HG02885 (cell line): ENCODE data around the gene ANKS6.
"Not testable (repeated sequence)": the region's sequence is repeated elsewhere in the genome, so short reads cannot be mapped to it uniquely, and the experiment has no call there.

Source experiments
- ATAC-seq: cut with Tn5 transposase; IDR thresholded peaks from one replicate; pipeline ENCODE4 v1.9.1; 2021; ENCODE audit warnings: mild to moderate bottlenecking; ENCODE audit not compliant: unreplicated experiment, poor library complexity

The ANKS6 gene

GRCh38 chr9:98708103-98708932, 88.0 kb downstream of the ANKS6 start:
- no peak for ATAC-seq

DNA sequence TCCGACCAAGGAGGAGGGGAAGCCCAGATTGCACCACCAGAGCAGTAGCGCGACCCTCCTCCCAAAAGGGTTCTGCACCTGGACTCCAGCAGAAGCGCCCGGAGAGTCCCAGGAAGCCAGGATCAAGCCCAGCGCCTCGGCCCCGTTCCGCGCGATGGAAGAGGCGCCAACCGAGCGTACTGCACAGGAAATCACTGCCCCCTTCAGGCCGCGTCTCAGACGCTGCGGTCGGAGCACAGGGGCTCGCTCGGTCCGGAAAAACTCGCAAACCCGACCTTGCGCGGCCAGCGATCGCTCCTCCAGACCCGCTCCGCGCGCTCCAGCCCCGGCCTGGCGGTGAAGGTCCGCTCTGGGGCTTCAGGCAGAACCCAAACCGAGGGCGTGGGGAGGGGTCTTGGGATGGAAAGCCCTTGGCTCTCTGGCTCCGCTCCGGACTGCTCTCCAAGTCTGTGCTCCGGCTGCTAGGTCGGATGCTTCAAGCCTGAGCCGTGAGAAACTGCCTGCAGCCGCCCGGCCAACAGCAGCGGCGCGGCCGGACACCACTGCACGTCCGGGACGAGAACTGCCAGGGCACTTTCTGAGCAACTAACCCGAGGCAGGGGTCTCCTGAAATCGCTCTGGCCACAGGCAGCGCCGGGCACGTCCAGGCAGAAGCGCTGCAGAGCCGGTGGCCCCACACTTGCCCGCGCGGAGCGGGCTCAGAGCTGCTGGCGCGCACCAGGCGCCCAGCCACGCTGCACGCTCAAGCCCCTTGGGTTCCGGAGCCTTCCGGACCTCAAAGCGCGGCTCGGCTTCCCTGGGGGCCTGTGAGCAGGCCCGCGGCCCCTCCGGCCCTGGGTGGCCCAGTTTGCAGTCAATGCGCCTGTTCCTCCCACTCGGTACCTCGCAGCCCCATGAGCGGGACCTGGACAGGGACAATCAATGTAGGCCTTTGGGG, 88.9 kb downstream of the ANKS6 start:
- ATAC-seq = no peak

DNA sequence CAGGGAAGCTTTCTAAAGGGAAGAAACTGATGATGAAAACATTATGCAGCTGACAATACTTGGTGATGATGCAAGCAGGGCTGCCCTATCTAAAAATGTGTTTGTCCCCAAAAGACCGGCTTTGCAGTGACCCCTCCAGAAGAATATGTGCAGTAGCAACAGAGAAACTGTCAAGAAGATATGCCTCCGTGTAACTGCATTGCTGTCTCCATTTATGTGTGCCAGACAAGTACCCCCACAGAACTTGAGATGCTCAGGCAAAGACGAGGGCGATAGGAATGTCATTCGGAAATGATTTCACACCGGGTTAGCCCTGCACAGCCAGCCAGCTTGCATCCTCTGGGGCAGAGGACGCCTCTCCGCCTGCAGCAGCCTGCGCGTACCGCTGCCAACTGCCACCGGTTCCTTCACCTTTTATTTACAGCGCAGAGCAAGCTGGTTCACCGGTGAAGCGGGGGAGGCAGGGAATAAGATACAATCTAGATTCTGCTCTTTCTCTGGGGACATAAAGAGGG, 89.6 kb downstream of the ANKS6 start:
- ATAC-seq = no peak

DNA sequence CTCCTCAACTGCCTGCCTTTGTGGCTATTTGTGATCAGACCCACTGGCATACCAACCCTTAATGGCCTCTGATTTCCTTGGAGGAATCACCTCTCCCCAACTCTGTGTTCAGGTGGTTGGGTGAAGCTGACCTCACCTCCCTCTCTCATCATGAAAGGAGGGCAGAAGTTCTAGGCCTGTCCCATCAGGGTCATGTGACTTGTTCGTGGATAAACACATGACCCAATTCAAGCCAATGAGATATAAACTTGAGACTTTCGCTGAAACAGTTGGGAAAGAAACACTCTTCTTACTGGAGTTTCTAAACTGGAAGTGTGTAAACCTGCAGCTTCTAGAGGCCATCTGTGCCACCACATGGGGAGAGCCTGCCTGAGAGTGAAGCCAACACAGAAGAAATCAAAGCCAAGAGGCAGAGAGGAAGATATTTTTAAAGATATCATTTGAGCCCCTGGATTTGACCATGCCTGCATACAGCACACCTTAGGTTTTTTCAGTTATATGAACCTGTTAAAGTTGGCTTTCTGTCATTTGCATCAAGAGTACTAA, 93.4 kb downstream of the ANKS6 start:
- no peak for ATAC-seq

DNA sequence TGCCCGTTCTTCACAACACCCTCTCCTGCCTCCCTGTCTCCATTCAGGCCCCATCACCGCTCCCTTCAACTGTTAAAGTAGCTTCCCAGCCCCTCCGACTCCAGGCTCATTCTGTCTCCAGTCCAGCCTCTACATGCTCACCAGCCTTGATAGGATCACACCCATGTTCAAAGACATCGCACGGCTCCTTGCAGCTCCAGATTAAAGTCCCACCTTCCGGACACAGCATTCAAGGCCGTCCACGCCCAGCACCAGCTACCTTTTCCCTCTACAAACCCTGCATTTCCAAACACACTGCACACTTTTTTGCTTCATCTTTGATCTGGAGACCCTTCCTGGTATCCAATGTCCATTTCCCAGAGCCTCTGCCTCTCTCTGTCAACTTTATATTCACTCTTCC, 94.0 kb downstream of the ANKS6 start:
- no peak for ATAC-seq

DNA sequence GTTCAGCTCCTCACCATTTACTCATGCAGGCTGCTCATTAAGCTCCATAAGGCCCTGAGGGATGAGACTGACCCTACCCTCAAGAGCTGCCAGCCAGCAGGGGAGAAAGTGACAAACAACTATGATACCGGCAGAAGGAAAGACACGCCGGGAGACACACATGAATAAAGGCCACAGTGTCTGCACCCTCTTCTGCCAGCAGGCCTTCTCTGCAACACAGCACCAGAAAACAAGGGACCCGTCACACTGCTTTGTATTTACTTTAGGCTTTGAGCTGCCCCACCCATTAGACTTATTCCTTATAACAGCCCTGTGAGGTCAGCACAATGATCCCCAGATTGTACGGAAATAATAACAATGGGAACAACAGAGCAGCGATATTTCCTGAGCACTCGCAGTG, 94.8 kb downstream of the ANKS6 start:
- no peak for ATAC-seq

- no peak for ATAC-seq
These were observed 95.6 kb downstream of the ANKS6 start for GRCh38 chr9:98700801-98701200.

DNA sequence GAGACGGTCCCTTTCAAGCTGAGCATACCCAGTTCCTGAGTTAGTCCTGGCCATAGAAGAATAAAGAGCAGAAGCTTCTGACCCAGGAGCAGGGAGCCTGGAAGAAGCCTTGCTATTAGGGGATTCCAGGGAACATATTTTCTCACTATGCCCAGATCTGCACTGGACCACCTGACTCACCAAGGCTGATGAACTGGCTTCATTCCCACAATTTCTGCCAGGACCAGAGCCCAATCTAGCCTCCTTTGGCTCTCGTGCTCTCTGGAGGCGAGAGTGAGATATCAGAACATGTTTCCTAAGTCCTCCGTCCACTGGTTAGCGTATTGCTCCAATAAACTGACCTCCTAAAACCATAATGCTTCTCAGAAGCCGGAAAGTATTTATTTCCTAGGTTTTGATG, 97.5 kb downstream of the ANKS6 start:
- ATAC-seq = no peak

DNA sequence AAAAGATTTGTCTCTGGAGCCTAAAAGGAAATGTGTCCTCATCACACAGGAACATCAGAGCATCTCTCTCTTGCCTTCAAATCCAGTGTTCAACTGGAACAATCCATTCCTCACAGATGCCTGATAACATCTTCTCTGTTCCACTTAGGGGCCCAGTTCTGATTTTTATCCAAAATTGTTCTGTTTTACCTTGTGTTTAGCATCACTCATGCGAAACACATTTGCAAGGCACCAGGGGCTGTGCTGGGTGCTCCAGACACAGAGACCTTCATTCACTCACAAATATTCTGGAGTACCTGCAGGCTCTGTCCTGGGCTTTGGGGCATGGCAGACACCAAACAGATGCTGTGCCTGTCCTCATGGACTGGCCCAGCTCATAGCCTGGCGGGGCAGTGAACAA, 101.4 kb downstream of the ANKS6 start:
- ATAC-seq = no peak

- no peak for ATAC-seq
These were observed 104.0 kb downstream of the ANKS6 start for GRCh38 chr9:98692392-98692791.

DNA sequence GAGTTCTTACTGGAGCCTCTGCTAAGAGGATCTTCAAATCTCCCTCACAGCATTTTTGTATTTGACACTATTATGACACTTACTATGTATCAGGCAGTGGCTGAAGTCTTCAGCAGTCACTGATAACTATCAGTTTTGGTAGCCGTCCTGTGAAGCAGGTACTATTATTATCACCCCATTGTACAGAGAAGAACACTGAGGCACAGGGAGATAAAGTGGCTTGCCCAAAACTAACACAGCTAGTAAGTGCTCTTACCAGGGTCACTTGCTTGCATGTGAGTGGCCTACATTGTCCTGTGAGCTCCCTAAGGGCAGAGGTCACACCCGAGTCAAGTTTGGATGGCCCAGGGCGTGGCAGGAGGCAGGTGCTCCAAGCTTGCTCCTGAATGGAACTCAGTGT, 104.5 kb downstream of the ANKS6 start:
- ATAC-seq = no peak

- no peak for ATAC-seq
These were observed 105.7 kb downstream of the ANKS6 start for GRCh38 chr9:98690686-98691085.

GRCh38 chr9:98688710-98689495, 107.5 kb downstream of the ANKS6 start:
- no peak for ATAC-seq

- no peak for ATAC-seq
These were observed 108.4 kb downstream of the ANKS6 start for GRCh38 chr9:98687911-98688310.

DNA sequence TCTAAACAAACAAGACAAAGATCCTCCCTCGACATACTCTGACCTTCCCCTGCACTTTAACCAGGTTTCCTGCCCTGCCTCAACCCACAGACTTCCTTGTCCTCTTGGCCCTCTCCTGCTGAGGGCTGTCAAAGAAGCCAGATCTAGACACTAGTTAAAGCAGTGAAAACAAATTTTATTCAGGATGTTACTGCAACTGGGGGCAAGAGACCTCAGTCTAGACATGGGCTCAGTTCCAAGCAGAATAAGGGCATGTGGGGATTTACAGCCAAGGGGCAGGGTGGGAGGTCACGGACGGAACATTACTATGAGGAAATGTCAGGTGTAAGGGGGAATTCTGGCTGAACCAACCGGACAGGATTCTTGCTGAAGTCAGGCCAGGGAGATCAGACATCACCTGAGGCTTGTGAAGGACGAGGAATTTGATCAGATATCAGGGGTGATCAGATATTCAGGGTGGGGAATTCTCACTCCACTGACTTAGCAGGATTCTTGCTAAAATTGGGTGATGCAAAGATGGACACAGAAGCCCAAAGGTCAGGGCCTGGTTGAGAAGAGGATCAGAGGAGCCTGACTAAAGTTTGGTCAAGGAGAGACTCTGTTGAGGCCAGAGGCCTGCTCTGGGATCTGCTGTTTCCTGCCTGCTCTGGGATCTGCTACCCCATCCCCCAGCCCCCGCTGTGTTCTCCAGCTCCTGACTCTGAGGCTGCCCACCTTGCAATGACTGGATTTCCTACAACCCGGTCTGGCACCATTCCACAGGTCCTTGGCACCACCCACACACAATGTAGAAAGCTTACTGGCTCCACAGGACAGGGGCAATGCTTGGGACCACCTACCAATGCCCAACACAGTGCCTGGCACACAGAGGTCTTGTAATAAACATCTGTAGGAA, 109.1 kb downstream of the ANKS6 start:
- no peak for ATAC-seq

- ATAC-seq = not testable (repeated sequence)
These were observed 111.5 kb downstream of the ANKS6 start for GRCh38 chr9:98684816-98685215.
